Embryonic facial prominence (tissue), 1 donor: ENCODE measurements around the gene FAM118B.
"Not testable (repeated sequence)": the region's sequence is repeated elsewhere in the genome, so short reads cannot be mapped to it uniquely, and the experiment has no call there.

Source experiments
- DNase-seq: peaks from one replicate; pipeline ENCODE4 v3.0.0-alpha.2; 2016; ENCODE audit errors: extremely low spot score

The FAM118B gene

GRCh38 chr11:126217491-126217890, 5.9 kb downstream of the FAM118B start:
- DNase-seq = no peak

- no peak for DNase-seq
These were observed 8.0 kb downstream of the FAM118B start for GRCh38 chr11:126219547-126219946.

- no peak for DNase-seq
These were observed 13.2 kb downstream of the FAM118B start for GRCh38 chr11:126224647-126225294.

GRCh38 chr11:126225295-126225665, 13.7 kb downstream of the FAM118B start:
- DNase-seq = no peak

- DNase-seq = no peak
These were observed 14.9 kb downstream of the FAM118B start for GRCh38 chr11:126226334-126227084.

- DNase-seq = no peak
These were observed 18.4 kb downstream of the FAM118B start for GRCh38 chr11:126229858-126230540.

- no peak for DNase-seq
These were observed 20.3 kb downstream of the FAM118B start for GRCh38 chr11:126231725-126232459.

GRCh38 chr11:126232683-126233082, 21.1 kb downstream of the FAM118B start:
- no peak for DNase-seq

GRCh38 chr11:126233391-126233790, 21.8 kb downstream of the FAM118B start:
- DNase-seq = no peak

GRCh38 chr11:126246636-126247035, 35.1 kb downstream of the FAM118B start:
- DNase-seq = no peak

GRCh38 chr11:126253265-126253664, 41.7 kb downstream of the FAM118B start:
- DNase-seq = no peak

- no peak for DNase-seq
These were observed 43.2 kb downstream of the FAM118B start for GRCh38 chr11:126254819-126255218.

- not testable (repeated sequence) for DNase-seq
These were observed 43.9 kb downstream of the FAM118B start for GRCh38 chr11:126255507-126255906.

- no peak for DNase-seq
These were observed 44.6 kb downstream of the FAM118B start for GRCh38 chr11:126256216-126256615.

GRCh38 chr11:126257144-126257543, 45.6 kb downstream of the FAM118B start:
- DNase-seq = no peak

GRCh38 chr11:126257764-126258163, 46.2 kb downstream of the FAM118B start:
- no peak for DNase-seq

- DNase-seq = no peak
These were observed 50.6 kb downstream of the FAM118B start for GRCh38 chr11:126262216-126262615.

GRCh38 chr11:126263489-126263888, 51.9 kb downstream of the FAM118B start:
- DNase-seq = no peak

- DNase-seq = no peak
These were observed 54.2 kb downstream of the FAM118B start for GRCh38 chr11:126265811-126266210.

- DNase-seq = no peak
These were observed 56.1 kb downstream of the FAM118B start for GRCh38 chr11:126267650-126268049.

- no peak for DNase-seq
These were observed 56.8 kb downstream of the FAM118B start for GRCh38 chr11:126268361-126268707.
